Thyroid gland (tissue), 4 donors: ENCODE results near the gene SGPL1. TPM values are rescaled to one million over a fixed set of nuclear protein-coding genes. Genes with fewer than 3 reads are reported as not detected.

ENCODE experiments used
- DNase-seq, 2 donors: peaks; one replicate each; pipeline ENCODE4 v3.0.0-alpha.2; 2019
- H3K27ac ChIP-seq, 3 donors: fragments of 200-600 bp; sonication (generic); 1 replicate in 2 of 3; 2 replicates in 1 of 3; pipeline ENCODE4 v1.5.1; 2016 to 2019; ENCODE audit warnings: mild to moderate bottlenecking in 1 of 3, moderate library complexity in 1 of 3
- H3K27me3 ChIP-seq: fragments of 200-600 bp; sonication (generic); one replicate; pipeline ENCODE4 v1.5.1; 2019
- H3K36me3 ChIP-seq, 2 donors: fragments of 200-600 bp; sonication (generic); one replicate each; pipeline ENCODE4 v1.5.1; 2016 to 2019
- H3K4me1 ChIP-seq, 2 donors: fragments of 200-600 bp; sonication (generic); one replicate each; pipeline ENCODE4 v1.5.1; 2017 to 2019
- H3K4me3 ChIP-seq, 3 donors: fragments of 200-600 bp; sonication (generic); replicated peaks in 1 of 3; 1 replicate in 2 of 3; 2 replicates in 1 of 3; pipeline ENCODE4 v1.5.1; 2016; ENCODE audit warnings: mild to moderate bottlenecking in 1 of 3
- H3K9me3 ChIP-seq: fragments of 200-600 bp; sonication (generic); one replicate; pipeline ENCODE4 v1.5.1; 2017
- CTCF ChIP-seq, 6 experiments: fragments of 200-600 bp in 3 of 6; fragments of 450-650 bp in 3 of 6; sonication (generic) in 3 of 6; IDR thresholded peaks; one replicate each; pipeline ENCODE4 v1.5.1; 2016 to 2019; ENCODE audit warnings: antibody characterized with exemption in 6 of 6, mild to moderate bottlenecking in 2 of 6, inconsistent platforms in 1 of 6, moderate library complexity in 1 of 6
- POLR2A ChIP-seq, 2 donors: fragments of 450-650 bp; IDR thresholded peaks; one replicate each; pipeline ENCODE4 v1.6.1; 2017; ENCODE audit warnings: antibody characterized with exemption in 2 of 2, mild to moderate bottlenecking in 2 of 2, moderate library complexity in 1 of 2
- WGBS, 2 donors: methylation state at CpG; one replicate each; pipeline ENCODE4 v1.1.5; 2017; 5-methylcytosine and 5-hydroxymethylcytosine counted together
- intact Hi-C: fragments of 100-400 bp; cut with DNase I; formaldehyde crosslinking; loops from one replicate; pipeline ENCODE4 v1.15.1; 2023
- total RNA-seq, 4 donors: library from RNA; depleted of rRNA; stranded (reverse); fragments of >200 nt; gene quantifications; one replicate each; pipeline ENCODE4 v1.2.3, GENCODE V29; 2016

The SGPL1 gene
- total RNA-seq, 4 donors from 2014 or later, result 40.6 to 64.4 (median 46.1) TPM

- no peak for TF ChIP-seq CTCF (IDR thresholded peaks at IDR 0.05)
- TF ChIP-seq POLR2A (IDR thresholded peaks at IDR 0.05), result no peak
- no peak overlapping the region for H3K27ac ChIP-seq
- WGBS, 2 donors, result 78 to 84% methylated on average over 9 of the region's 9 CpGs
- no peak for DNase-seq
- no peaks in the 10 kb centered on the region for H3K36me3 ChIP-seq
- no peaks in the 10 kb centered on the region for H3K27me3 ChIP-seq
- intact Hi-C loops, result no loop called here
- no peak overlapping the region for H3K4me3 ChIP-seq
- no peaks in the 10 kb centered on the region for H3K4me1 ChIP-seq
- H3K9me3 ChIP-seq, result no peaks in the 10 kb centered on the region
These were observed 37.4 kb upstream of the SGPL1 start for GRCh38 chr10:70778267-70778924.

GRCh38 chr10:70779088-70779487, 36.7 kb upstream of the SGPL1 start:
- no peak for DNase-seq
- no peak overlapping the region for H3K27ac ChIP-seq
- no peaks in the 10 kb centered on the region for H3K27me3 ChIP-seq
- intact Hi-C loops, result no loop called here
- H3K36me3 ChIP-seq, result no peaks in the 10 kb centered on the region
- H3K4me1 ChIP-seq, result no peaks in the 10 kb centered on the region
- no peak for TF ChIP-seq POLR2A (IDR thresholded peaks at IDR 0.05)
- no peak for TF ChIP-seq CTCF (IDR thresholded peaks at IDR 0.05)
- H3K4me3 ChIP-seq, result no peak overlapping the region
- WGBS, 2 donors, result 61 to 67% methylated on average over 2 of the region's 2 CpGs
- H3K9me3 ChIP-seq, result no peaks in the 10 kb centered on the region

- no peaks in the 10 kb centered on the region for H3K9me3 ChIP-seq
- no peak overlapping the region for H3K27ac ChIP-seq
- no peak overlapping the region for H3K4me3 ChIP-seq
- no peaks in the 10 kb centered on the region for H3K4me1 ChIP-seq
- H3K27me3 ChIP-seq, result no peaks in the 10 kb centered on the region
- 85 to 90% methylated on average over 15 to 16 of the region's 16 CpGs for WGBS, 2 donors
- TF ChIP-seq POLR2A (IDR thresholded peaks at IDR 0.05) (no peak), CTCF (IDR thresholded peaks at IDR 0.05) (no peak)
- no peaks in the 10 kb centered on the region for H3K36me3 ChIP-seq
- DNase-seq, result no peak
- intact Hi-C loops, result no loop called here
These were observed 36.0 kb upstream of the SGPL1 start for GRCh38 chr10:70779511-70780369.

GRCh38 chr10:70780370-70780760, 35.4 kb upstream of the SGPL1 start:
- intact Hi-C loops, result no loop called here
- no peak for DNase-seq
- Histone ChIP-seq H3K36me3 (no peaks in the 10 kb centered on the region), H3K4me1 (no peaks in the 10 kb centered on the region), H3K27me3 (no peaks in the 10 kb centered on the region), H3K4me3 (no peak overlapping the region), H3K27ac (no peak overlapping the region), H3K9me3 (no peaks in the 10 kb centered on the region)
- 94% methylated on average over 9 of the region's 9 CpGs for WGBS, 2 donors
- TF ChIP-seq CTCF (IDR thresholded peaks at IDR 0.05) (no peak), POLR2A (IDR thresholded peaks at IDR 0.05) (no peak)

- no peak overlapping the region for H3K4me3 ChIP-seq
- H3K36me3 ChIP-seq, result no peaks in the 10 kb centered on the region
- 89 to 97% methylated on average over 4 of the region's 4 CpGs for WGBS, 2 donors
- DNase-seq, result no peak
- no peak for TF ChIP-seq CTCF (IDR thresholded peaks at IDR 0.05)
- TF ChIP-seq POLR2A (IDR thresholded peaks at IDR 0.05), result no peak
- H3K4me1 ChIP-seq, result no peaks in the 10 kb centered on the region
- no peak overlapping the region for H3K27ac ChIP-seq
- H3K27me3 ChIP-seq, result no peaks in the 10 kb centered on the region
- intact Hi-C loops, result no loop called here
- H3K9me3 ChIP-seq, result no peaks in the 10 kb centered on the region
These were observed 35.0 kb upstream of the SGPL1 start for GRCh38 chr10:70780772-70781171.
